Kidney epithelial cell (primary cell): ENCODE results near the gene CLPTM1L. TPM values are rescaled to one million over a fixed set of nuclear protein-coding genes. Genes with fewer than 3 reads are reported as not detected.

Source experiments
- DNase-seq: peaks from one replicate; pipeline ENCODE4 v3.0.0-alpha.2; 2010; ENCODE audit warnings: low read depth
- H3K27me3 ChIP-seq: 2 replicates; pipeline ENCODE4 v1.6.0; 2011; ENCODE audit warnings: low read length; ENCODE audit not compliant: control insufficient read depth, insufficient read depth
- H3K36me3 ChIP-seq: 2 replicates; pipeline ENCODE4 v1.5.1; 2011; ENCODE audit warnings: low read length; ENCODE audit not compliant: control insufficient read depth, insufficient read depth
- H3K4me3 ChIP-seq: 2 replicates; pipeline ENCODE4 v1.5.1; 2011; ENCODE audit warnings: low read depth, mild to moderate bottlenecking, control low read depth, low read length
- total RNA-seq: library from RNA; depleted of rRNA; stranded (reverse); fragments of >200 nt; gene quantifications from 2 replicates; pipeline ENCODE4 v1.2.3, GENCODE V29; 2015
- TF ChIP-seq, protein P1 (sequence below): IDR thresholded peaks from 2 replicates; pipeline ENCODE4 v1.5.1; 2011; ENCODE audit warnings: mild to moderate bottlenecking, moderate library complexity, low read length, control low read depth, inconsistent platforms; ENCODE audit not compliant: insufficient read depth, poor library complexity, severe bottlenecking

CLPTM1L gene
- total RNA-seq, 1 donor from 2014 or later: 159 TPM

DNA sequence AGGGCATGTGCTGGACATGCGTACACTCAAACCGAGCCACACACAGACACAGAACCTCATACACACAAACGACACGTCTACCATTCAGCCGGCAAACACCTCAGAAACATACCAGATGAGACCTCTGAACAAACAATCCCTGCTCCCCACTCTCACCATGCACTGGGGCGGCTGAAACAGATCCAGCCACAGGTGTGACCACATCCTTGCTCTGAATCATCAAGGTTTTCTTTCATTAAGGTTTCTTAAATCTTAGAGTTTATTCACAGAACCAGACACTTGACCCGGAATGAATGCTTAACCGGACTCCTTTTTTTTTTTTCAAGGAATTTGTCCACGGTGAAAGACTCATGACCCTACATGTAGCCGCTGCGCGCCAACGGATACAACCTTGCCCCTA lies 76.2 kb downstream of the CLPTM1L start:
- TF ChIP-seq, protein P1, sequence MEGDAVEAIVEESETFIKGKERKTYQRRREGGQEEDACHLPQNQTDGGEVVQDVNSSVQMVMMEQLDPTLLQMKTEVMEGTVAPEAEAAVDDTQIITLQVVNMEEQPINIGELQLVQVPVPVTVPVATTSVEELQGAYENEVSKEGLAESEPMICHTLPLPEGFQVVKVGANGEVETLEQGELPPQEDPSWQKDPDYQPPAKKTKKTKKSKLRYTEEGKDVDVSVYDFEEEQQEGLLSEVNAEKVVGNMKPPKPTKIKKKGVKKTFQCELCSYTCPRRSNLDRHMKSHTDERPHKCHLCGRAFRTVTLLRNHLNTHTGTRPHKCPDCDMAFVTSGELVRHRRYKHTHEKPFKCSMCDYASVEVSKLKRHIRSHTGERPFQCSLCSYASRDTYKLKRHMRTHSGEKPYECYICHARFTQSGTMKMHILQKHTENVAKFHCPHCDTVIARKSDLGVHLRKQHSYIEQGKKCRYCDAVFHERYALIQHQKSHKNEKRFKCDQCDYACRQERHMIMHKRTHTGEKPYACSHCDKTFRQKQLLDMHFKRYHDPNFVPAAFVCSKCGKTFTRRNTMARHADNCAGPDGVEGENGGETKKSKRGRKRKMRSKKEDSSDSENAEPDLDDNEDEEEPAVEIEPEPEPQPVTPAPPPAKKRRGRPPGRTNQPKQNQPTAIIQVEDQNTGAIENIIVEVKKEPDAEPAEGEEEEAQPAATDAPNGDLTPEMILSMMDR: no peak
- no peak for DNase-seq
- no peaks in the 10 kb centered on the region for H3K36me3 ChIP-seq
- no peak overlapping the region for H3K4me3 ChIP-seq
- no peaks in the 10 kb centered on the region for H3K27me3 ChIP-seq

DNA sequence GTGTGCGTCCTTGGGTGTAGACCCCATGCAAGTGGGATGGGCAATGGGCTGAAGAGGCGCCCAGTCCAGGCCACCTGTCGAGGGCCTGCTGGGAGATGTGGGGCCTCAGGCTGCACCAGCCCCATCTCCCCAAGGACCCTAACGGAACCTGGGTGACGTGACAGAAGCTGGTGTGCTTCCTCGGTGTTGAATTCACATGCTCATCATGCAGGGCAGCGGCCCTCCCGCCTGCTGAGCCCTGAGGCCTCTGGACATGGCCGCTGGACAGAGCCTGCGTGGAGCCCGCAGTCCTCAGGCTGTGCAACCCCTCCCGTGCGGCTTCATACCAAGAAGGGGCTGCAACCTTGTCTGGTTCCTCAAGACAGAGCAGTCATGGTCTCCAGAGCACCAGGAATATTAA lies 76.8 kb downstream of the CLPTM1L start:
- no peaks in the 10 kb centered on the region for H3K27me3 ChIP-seq
- DNase-seq: no peak
- no peaks in the 10 kb centered on the region for H3K36me3 ChIP-seq
- TF ChIP-seq, protein P1: no peak
- H3K4me3 ChIP-seq: no peak overlapping the region

Other genes starting within 250 kb of the CLPTM1L start
- 50.3 and 63.3 TPM in 2 replicates for gene SLC12A7, start 233.0 kb downstream of the CLPTM1L start, total RNA-seq
- gene SLC6A19, start 143.5 kb downstream of the CLPTM1L start, total RNA-seq: not detected in 2 replicates
- not detected in 2 replicates for gene SLC6A18, start 119.7 kb downstream of the CLPTM1L start, total RNA-seq
- 0.21 TPM in 1 of 2 replicates, not detected in the other for gene TERT, start 50.0 kb downstream of the CLPTM1L start, total RNA-seq
- gene SLC6A3, start 100.3 kb upstream of the CLPTM1L start, total RNA-seq: not detected in 2 replicates
- gene LPCAT1, start 178.9 kb upstream of the CLPTM1L start, total RNA-seq: 80.9 and 87.6 TPM in 2 replicates